Measurements from ENCODE around the gene EME1. TPM values are rescaled to one million over a fixed set of nuclear protein-coding genes. Genes with fewer than 3 reads are reported as not detected.

Gene EME1
- total and polyA plus RNA-seq, 2 of the 13 experiments (the other 11 are each of a cell fraction or from before 2014, with no cell fraction given), result 20.7 to 24.6 TPM

DNA sequence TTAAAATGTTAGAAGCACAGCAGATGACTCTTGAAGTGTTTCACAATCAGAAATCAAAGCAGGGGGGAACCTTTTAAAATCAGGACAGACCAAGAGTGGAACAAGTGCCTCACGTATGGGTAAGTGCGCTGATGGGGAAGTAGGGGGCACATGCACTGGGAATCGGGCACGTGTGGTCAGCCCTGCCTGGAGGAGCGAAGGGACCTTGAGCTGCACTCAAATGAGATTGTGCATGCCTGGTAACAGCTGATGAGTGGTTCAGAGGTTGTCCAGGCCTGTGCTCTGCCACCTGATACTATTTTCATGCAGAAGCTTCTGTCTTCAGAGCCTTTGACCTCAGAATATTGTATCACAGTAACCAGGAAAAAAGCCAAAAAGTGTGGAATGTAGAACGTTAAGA, 40.8 kb upstream of the EME1 start:
- intact Hi-C loops (cut with micrococcal nuclease; ENCODE audit: unreplicated experiment) (no loop called here), in situ Hi-C loops (cut with HindIII; ENCODE audit: extremely low pct_ligation_motif_present, low pct_unique_long_range_greater_than_20kb) (no loop called here)
- Histone ChIP-seq H3K27ac (ENCODE audit: extremely low read length, insufficient read depth, low read length) (no peak overlapping the region), H3K4me1 (ENCODE audit: insufficient read depth, low read length) (0 out of 2 replicates have a peak, but pooled peaks cover 5% of the 10 kb centered on the region), H3K4me3 (replicated peaks in 1 of 3; ENCODE audit: insufficient read depth in 1 of 3, low read depth in 2 of 3, low read length in 3 of 3) (no peak overlapping the region), H3K9ac (ENCODE audit: insufficient read depth, low read depth, low read length) (no peak overlapping the region), H3K9me3 (ENCODE audit: low read length) (no peaks in the 10 kb centered on the region), H3K27me3 (ENCODE audit: control insufficient read depth in 1 of 2, insufficient read depth in 2 of 2, low read length in 2 of 2) (peaks cover 4 to 42% of the 10 kb centered on the region in 2 experiments; a peak in 4 of 5 replicates), H2AFZ (ENCODE audit: low read length) (no peak overlapping the region), H4K20me1 (ENCODE audit: insufficient read depth, low read length) (no peaks in the 10 kb centered on the region), H3K36me3 (replicated peaks in 1 of 2; ENCODE audit: control insufficient read depth in 1 of 2, insufficient read depth in 2 of 2, low read length in 2 of 2) (no peaks in the 10 kb centered on the region), H3K4me2 (ENCODE audit: low read depth, low read length) (no peak overlapping the region), H3K79me2 (ENCODE audit: insufficient read depth, low read length) (no peaks in the 10 kb centered on the region)
- WGBS (ENCODE audit: low lambda C conversion rate), result 26% methylated on average over 6 of the region's 6 CpGs
- POLR2A ChIA-PET, result no interaction called here
- CTCF ChIA-PET (ENCODE audit: low intra/inter-chr PET ratio, low total read pairs), result no interaction called here
- DNase-seq (ENCODE audit: low spot score) (no peak), ATAC-seq (no peak), FAIRE-seq (no peak)
- no TSS peak for BruUV-seq (replicated peaks)
- TF ChIP-seq ZNF629 (CRISPR knock-in tag; conservative IDR thresholded peaks at IDR 0.05), result no peak
- no peak for TF ChIP-seq TP53 (CRISPR knock-in tag; conservative IDR thresholded peaks at IDR 0.05)
- TF ChIP-seq, protein P1, sequence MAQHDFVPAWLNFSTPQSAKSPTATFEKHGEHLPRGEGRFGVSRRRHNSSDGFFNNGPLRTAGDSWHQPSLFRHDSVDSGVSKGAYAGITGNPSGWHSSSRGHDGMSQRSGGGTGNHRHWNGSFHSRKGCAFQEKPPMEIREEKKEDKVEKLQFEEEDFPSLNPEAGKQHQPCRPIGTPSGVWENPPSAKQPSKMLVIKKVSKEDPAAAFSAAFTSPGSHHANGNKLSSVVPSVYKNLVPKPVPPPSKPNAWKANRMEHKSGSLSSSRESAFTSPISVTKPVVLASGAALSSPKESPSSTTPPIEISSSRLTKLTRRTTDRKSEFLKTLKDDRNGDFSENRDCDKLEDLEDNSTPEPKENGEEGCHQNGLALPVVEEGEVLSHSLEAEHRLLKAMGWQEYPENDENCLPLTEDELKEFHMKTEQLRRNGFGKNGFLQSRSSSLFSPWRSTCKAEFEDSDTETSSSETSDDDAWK (CRISPR knock-in tag; IDR thresholded peaks at IDR 0.05), result no peak
- TF ChIP-seq, protein P2, sequence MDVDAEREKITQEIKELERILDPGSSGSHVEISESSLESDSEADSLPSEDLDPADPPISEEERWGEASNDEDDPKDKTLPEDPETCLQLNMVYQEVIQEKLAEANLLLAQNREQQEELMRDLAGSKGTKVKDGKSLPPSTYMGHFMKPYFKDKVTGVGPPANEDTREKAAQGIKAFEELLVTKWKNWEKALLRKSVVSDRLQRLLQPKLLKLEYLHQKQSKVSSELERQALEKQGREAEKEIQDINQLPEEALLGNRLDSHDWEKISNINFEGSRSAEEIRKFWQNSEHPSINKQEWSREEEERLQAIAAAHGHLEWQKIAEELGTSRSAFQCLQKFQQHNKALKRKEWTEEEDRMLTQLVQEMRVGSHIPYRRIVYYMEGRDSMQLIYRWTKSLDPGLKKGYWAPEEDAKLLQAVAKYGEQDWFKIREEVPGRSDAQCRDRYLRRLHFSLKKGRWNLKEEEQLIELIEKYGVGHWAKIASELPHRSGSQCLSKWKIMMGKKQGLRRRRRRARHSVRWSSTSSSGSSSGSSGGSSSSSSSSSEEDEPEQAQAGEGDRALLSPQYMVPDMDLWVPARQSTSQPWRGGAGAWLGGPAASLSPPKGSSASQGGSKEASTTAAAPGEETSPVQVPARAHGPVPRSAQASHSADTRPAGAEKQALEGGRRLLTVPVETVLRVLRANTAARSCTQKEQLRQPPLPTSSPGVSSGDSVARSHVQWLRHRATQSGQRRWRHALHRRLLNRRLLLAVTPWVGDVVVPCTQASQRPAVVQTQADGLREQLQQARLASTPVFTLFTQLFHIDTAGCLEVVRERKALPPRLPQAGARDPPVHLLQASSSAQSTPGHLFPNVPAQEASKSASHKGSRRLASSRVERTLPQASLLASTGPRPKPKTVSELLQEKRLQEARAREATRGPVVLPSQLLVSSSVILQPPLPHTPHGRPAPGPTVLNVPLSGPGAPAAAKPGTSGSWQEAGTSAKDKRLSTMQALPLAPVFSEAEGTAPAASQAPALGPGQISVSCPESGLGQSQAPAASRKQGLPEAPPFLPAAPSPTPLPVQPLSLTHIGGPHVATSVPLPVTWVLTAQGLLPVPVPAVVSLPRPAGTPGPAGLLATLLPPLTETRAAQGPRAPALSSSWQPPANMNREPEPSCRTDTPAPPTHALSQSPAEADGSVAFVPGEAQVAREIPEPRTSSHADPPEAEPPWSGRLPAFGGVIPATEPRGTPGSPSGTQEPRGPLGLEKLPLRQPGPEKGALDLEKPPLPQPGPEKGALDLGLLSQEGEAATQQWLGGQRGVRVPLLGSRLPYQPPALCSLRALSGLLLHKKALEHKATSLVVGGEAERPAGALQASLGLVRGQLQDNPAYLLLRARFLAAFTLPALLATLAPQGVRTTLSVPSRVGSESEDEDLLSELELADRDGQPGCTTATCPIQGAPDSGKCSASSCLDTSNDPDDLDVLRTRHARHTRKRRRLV (CRISPR knock-in tag; IDR thresholded peaks at IDR 0.05), result no peak
- TF ChIP-seq, protein P3, sequence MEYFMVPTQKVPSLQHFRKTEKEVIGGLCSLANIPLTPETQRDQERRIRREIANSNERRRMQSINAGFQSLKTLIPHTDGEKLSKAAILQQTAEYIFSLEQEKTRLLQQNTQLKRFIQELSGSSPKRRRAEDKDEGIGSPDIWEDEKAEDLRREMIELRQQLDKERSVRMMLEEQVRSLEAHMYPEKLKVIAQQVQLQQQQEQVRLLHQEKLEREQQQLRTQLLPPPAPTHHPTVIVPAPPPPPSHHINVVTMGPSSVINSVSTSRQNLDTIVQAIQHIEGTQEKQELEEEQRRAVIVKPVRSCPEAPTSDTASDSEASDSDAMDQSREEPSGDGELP (IDR thresholded peaks at IDR 0.05; ENCODE audit: borderline replicate concordance, low read depth), result peak; percentile 44; the same call in 1 of the 2 replicates
- TF ChIP-seq KDM6A (CRISPR knock-in tag; IDR thresholded peaks at IDR 0.05; ENCODE audit: low read depth), result no peak
- TF ChIP-seq ZKSCAN8 (CRISPR knock-in tag; IDR thresholded peaks at IDR 0.05; ENCODE audit: borderline replicate concordance), result no peak
- TF ChIP-seq MTA3 (CRISPR knock-in tag; IDR thresholded peaks at IDR 0.05), result no peak
- no peak for TF ChIP-seq HNF4A (CRISPR knock-in tag; IDR thresholded peaks at IDR 0.05)
- TF ChIP-seq MAFF (IDR thresholded peaks at IDR 0.05; ENCODE audit: low read depth, low read length), result no peak
- no peak for TF ChIP-seq REXO4 (CRISPR knock-in tag; IDR thresholded peaks at IDR 0.05; ENCODE audit: borderline replicate concordance)
- no peak for TF ChIP-seq SMARCE1 (IDR thresholded peaks at IDR 0.05; ENCODE audit: borderline replicate concordance)
- TF ChIP-seq ZNF75D (CRISPR knock-in tag; IDR thresholded peaks at IDR 0.05; ENCODE audit: borderline replicate concordance), result no peak
- no peak for TF ChIP-seq FOXO4 (CRISPR knock-in tag; conservative IDR thresholded peaks at IDR 0.05)
- TF ChIP-seq, protein P4, sequence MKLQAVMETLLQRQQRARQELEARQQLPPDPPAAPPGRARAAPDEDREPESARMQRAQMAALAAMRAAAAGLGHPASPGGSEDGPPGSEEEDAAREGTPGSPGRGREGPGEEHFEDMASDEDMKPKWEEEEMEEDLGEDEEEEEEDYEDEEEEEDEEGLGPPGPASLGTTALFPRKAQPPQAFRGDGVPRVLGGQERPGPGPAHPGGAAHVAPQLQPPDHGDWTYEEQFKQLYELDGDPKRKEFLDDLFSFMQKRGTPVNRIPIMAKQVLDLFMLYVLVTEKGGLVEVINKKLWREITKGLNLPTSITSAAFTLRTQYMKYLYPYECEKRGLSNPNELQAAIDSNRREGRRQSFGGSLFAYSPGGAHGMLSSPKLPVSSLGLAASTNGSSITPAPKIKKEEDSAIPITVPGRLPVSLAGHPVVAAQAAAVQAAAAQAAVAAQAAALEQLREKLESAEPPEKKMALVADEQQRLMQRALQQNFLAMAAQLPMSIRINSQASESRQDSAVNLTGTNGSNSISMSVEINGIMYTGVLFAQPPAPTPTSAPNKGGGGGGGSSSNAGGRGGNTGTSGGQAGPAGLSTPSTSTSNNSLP (IDR thresholded peaks at IDR 0.05; ENCODE audit: low read depth, low read length), result no peak
- TF ChIP-seq TEAD2 (CRISPR knock-in tag; IDR thresholded peaks at IDR 0.05), result no peak
